ENCODE data around the gene ZSCAN31. TPM values are rescaled to one million over a fixed set of nuclear protein-coding genes. Genes with fewer than 3 reads are reported as not detected.

ZSCAN31 gene
- total and polyA plus RNA-seq, 9 of the 15 experiments (the other 6 are each of a cell fraction or from before 2014, with no cell fraction given): 3.9 to 12.1 (median 7.0) TPM

GRCh38 chr6:28281288-28282064 lies 54.5 kb downstream of the ZSCAN31 start, which contains the start of gene PGBD1 (continued):
- TF ChIP-seq SIN3A (IDR thresholded peaks at IDR 0.05; ENCODE audit: borderline replicate concordance in 2 of 2, control insufficient read depth in 1 of 2, low read depth in 2 of 2, low read length in 2 of 2): peak; percentile 65 to 93; a peak in 2 of 4 replicates
- peak; percentile 93 for TF ChIP-seq ZBTB7A (IDR thresholded peaks at IDR 0.05; ENCODE audit: borderline replicate concordance, control insufficient read depth, low read depth, low read length)
- 0 out of 2 replicates have a peak, but pooled peaks have one; percentile 30 for TF ChIP-seq HSF4 (CRISPR knock-in tag; IDR thresholded peaks at IDR 0.05; ENCODE audit: borderline replicate concordance)
- TF ChIP-seq TCF3 (CRISPR knock-in tag; IDR thresholded peaks at IDR 0.05): peak; percentile 25; the same call in 1 of the 2 replicates
- TF ChIP-seq CBFA2T3 (IDR thresholded peaks at IDR 0.05): 0 out of 2 replicates have a peak, but pooled peaks have one; percentile 8
- TF ChIP-seq ZNF263 (CRISPR knock-in tag; IDR thresholded peaks at IDR 0.05; ENCODE audit: borderline replicate concordance): peak; percentile 68
- TF ChIP-seq, protein P1, sequence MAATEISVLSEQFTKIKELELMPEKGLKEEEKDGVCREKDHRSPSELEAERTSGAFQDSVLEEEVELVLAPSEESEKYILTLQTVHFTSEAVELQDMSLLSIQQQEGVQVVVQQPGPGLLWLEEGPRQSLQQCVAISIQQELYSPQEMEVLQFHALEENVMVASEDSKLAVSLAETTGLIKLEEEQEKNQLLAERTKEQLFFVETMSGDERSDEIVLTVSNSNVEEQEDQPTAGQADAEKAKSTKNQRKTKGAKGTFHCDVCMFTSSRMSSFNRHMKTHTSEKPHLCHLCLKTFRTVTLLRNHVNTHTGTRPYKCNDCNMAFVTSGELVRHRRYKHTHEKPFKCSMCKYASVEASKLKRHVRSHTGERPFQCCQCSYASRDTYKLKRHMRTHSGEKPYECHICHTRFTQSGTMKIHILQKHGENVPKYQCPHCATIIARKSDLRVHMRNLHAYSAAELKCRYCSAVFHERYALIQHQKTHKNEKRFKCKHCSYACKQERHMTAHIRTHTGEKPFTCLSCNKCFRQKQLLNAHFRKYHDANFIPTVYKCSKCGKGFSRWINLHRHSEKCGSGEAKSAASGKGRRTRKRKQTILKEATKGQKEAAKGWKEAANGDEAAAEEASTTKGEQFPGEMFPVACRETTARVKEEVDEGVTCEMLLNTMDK (IDR thresholded peaks at IDR 0.05; ENCODE audit: borderline replicate concordance, insufficient read depth, low read depth, low read length, poor library complexity, severe bottlenecking): peak; percentile 29
- peak; percentile 77 to 81 for TF ChIP-seq NRF1 (conservative IDR thresholded peaks at IDR 0.05 in 1 of 2, IDR thresholded peaks at IDR 0.05 in 1 of 2)
- peak; percentile 95 for TF ChIP-seq TFAP4 (CRISPR knock-in tag; IDR thresholded peaks at IDR 0.05; ENCODE audit: borderline replicate concordance)
- TF ChIP-seq ZNF316 (IDR thresholded peaks at IDR 0.05): no peak
- TF ChIP-seq SAP30 (IDR thresholded peaks at IDR 0.05; ENCODE audit: borderline replicate concordance, insufficient read depth, low read depth, low read length, poor library complexity, severe bottlenecking): peak; percentile 62
- peak; percentile 88; the same call in 1 of the 2 replicates for TF ChIP-seq PHF8 (IDR thresholded peaks at IDR 0.05; ENCODE audit: borderline replicate concordance, low read length)
- TF ChIP-seq, protein P2, sequence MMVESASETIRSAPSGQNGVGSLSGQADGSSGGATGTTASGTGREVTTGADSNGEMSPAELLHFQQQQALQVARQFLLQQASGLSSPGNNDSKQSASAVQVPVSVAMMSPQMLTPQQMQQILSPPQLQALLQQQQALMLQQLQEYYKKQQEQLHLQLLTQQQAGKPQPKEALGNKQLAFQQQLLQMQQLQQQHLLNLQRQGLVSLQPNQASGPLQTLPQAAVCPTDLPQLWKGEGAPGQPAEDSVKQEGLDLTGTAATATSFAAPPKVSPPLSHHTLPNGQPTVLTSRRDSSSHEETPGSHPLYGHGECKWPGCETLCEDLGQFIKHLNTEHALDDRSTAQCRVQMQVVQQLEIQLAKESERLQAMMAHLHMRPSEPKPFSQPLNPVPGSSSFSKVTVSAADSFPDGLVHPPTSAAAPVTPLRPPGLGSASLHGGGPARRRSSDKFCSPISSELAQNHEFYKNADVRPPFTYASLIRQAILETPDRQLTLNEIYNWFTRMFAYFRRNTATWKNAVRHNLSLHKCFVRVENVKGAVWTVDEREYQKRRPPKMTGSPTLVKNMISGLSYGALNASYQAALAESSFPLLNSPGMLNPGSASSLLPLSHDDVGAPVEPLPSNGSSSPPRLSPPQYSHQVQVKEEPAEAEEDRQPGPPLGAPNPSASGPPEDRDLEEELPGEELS (CRISPR knock-in tag; IDR thresholded peaks at IDR 0.05; ENCODE audit: borderline replicate concordance): peak; percentile 18; the same call in 1 of the 2 replicates
- TF ChIP-seq ZSCAN32 (CRISPR knock-in tag; IDR thresholded peaks at IDR 0.05): no peak
- peak; percentile 25 for TF ChIP-seq CREM (IDR thresholded peaks at IDR 0.05; ENCODE audit: low read depth)
- TF ChIP-seq, protein P3, sequence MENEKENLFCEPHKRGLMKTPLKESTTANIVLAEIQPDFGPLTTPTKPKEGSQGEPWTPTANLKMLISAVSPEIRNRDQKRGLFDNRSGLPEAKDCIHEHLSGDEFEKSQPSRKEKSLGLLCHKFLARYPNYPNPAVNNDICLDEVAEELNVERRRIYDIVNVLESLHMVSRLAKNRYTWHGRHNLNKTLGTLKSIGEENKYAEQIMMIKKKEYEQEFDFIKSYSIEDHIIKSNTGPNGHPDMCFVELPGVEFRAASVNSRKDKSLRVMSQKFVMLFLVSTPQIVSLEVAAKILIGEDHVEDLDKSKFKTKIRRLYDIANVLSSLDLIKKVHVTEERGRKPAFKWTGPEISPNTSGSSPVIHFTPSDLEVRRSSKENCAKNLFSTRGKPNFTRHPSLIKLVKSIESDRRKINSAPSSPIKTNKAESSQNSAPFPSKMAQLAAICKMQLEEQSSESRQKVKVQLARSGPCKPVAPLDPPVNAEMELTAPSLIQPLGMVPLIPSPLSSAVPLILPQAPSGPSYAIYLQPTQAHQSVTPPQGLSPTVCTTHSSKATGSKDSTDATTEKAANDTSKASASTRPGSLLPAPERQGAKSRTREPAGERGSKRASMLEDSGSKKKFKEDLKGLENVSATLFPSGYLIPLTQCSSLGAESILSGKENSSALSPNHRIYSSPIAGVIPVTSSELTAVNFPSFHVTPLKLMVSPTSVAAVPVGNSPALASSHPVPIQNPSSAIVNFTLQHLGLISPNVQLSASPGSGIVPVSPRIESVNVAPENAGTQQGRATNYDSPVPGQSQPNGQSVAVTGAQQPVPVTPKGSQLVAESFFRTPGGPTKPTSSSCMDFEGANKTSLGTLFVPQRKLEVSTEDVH (IDR thresholded peaks at IDR 0.05; ENCODE audit: low read depth, partially characterized antibody): peak; percentile 47

Data from K562 (cell line).